HG03432 (cell line): Measurements from ENCODE around the gene RUNDC3A.
"Not testable (repeated sequence)": the region's sequence is repeated elsewhere in the genome, so short reads cannot be mapped to it uniquely, and the experiment has no call there.

ENCODE experiments used
- ATAC-seq: cut with Tn5 transposase; IDR thresholded peaks from one replicate; pipeline ENCODE4 v1.9.1; 2021; ENCODE audit warnings: mild to moderate bottlenecking, moderate library complexity; ENCODE audit not compliant: unreplicated experiment

Gene RUNDC3A

DNA sequence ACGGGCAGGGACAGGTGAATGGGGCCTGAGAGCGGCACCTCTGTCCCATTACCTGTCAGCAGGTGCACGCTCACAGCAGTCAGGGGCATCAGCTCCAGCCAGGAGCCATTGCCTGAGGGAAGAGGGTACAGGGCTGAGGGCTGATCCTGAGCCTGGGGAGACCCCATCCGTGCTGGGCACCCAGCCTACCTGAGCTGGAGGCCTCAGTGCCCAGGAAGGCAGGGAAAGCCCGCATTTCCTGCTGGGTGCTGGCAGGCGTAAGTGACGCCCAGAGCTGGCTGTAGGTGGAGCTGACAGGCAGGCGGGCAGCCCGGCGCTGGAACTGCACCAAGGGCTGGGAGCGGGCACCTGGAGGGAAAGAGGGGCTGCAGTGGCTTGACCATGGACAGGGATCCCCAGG is 47.8 kb downstream of the RUNDC3A start:
- ATAC-seq: no peak

DNA sequence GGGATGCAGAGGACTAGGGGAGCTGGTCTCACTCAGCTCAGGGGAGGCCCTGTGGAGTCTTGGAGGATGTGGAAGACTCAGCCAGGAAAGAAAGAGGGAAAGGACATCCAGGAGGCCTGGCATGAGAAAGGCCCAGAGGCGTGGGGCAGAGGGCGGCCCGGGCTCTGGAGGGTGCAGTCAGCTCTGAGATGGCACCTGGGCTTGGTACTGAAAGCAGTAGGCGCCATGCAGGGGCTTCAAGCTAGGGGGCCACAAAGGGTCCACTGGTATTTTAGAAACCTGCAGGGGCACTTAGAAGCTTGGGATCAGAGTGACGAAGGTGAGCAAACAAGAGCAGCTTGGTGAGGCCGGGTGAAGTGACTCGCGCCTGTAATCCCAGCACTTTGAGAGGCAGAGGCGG is 49.7 kb downstream of the RUNDC3A start:
- ATAC-seq: no peak

DNA sequence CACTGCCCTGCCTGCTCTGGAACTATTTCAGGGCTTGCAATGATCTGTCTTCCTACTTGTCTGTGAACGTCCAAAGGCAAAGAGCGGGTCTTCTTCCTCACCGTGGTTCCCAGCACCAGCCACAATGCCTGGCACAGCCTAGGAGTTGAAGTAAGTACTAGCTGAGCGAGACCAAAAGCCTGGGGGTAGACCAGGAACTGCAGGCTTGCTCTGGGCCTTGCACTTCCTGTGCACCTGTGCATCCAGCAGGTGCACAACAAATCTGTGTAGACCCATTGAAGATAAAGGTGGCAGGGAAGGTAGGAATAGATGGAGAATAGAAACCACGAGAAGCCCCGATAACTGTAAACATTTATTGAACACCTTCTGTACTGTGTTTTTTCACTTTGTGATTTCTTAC is 50.6 kb downstream of the RUNDC3A start:
- no peak for ATAC-seq

DNA sequence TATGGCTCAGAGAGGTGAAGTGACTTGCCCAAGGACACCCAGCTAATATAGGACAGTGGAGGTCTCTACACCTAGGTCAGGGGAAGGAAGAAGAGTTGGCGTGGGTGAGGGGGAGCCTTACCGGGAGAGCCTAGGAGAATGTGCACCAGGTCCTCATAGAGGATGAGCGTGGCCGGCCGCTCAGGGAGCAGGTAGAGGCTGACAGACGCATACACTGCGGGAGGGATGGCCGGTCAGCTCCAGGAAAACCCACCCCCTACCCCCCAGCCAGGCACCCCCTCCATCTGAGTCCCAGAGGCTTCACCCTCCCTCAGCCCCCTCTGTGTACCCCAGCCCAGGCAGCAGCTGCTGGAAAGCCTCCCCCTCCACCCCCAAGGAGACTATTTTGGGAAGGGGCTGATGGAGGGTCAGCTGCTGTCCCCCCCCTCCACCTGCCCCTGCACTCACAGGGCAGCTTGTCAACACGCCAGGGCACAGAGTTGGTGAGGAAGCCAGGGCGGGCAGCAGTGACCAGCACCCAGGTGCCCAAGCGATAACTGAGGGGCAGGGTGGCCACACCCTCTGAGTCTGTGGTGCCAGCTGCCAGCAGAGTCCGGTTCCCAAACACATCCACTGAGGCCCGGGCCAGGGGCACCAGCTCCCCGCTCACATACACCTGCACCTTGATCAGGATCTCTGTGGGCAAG is 51.2 kb downstream of the RUNDC3A start:
- no peak for ATAC-seq

DNA sequence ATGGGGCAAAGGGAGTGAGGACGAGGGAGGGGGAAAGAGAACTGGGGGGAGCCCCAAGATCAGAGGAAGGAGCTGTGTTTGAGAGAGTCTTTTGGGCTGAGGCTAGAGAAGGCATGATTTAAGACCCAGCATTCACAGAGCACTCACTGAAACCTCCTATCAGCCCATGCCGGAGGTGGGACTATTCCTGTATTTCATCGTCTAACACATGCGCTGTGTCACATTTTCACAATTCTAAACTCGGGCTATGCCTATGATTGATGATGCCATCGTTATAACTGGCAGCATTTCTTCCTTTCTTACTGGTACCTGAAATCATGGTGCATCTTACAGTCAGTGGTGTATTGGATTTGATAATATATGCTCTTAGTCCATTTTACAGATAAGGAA is 51.7 kb downstream of the RUNDC3A start:
- no peak for ATAC-seq

DNA sequence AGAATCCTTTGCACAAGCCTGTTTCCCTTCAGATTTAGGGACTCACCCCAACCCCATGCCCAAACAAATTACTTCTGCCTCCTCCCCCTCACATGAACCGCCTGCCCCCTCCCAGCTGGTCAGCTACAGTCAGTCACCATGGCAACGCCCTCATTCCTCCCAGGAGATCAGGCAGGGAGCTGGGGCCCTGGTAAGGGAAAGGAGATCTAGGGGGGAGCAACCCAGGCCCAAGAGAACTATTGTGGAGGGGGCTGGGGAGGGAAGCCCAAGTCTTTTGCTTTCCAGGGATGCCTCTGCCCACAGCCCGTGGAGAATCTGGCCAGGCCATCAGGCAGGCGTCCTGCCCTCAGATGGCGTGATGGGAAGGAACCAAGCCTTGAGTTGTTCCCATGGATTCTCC is 52.4 kb downstream of the RUNDC3A start:
- ATAC-seq: no peak

DNA sequence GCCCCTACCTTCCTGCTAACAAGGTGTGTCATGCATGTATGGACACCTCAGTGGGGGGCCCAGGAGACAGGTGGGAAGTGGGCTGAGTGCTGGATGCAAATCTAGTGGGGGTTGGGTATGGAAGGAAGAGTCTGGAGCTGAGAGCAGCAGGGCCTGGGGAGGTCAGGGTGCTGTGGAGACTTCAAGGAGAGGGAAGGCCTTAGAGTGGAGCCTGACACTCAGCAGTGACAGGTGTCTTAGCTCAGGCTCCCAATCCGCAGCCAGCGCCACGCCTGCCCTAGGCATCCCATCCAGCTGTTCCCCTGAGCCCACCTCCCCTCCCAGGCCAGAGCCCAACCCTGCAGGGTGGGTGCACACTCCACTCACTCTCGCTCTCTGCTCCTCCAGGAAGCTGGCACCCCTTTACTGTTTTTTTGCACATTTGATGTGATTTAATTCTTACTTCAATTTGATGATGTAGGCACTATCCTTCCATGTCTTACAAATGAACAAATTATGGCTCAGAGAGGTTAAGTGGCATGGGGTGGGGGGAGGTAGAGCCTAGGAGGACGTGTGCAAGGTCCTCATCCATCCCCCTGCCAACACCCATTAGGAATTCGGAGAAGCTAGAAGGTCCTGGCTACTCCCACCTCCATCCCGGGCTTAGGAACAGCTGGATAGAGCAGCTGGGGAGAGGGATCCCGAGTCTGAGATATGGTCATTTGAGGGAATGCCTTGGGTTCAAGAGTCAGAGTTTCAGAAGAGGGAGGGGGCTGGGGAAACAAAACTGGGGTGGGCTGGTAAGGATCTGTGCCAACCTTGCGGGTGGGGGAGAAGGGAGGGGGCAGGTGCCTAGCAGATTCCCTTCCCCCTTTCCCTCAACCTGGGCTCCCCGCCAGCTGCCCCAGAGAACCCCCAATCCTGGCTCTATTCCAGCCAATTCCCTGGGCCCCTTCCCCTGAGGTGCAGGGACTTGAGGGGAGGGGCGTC is 53.2 kb downstream of the RUNDC3A start:
- no peak for ATAC-seq

DNA sequence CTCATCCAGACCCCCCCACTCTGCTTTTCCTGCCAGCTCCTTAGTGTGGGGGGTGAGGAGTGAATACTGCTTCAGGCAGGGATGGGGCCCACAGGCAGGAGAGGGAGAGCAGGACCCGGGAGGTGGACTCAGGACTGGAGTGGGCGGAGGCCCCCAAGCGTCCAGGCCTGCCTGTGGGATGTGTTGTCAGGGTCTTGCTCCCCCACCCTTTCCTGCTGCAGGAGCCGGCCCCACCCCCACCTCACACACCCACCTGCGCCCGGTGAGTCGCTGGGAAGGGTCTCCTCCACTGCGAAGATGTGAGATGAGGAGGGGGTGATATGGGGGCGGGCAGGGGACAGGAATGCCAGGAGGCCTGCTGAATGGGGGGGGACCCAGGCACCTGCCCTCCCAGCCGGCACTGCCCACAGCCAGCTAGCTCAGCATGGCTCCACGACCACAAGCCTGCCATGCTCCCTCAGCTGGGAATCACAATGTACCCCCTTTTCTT is 54.1 kb downstream of the RUNDC3A start:
- no peak for ATAC-seq

DNA sequence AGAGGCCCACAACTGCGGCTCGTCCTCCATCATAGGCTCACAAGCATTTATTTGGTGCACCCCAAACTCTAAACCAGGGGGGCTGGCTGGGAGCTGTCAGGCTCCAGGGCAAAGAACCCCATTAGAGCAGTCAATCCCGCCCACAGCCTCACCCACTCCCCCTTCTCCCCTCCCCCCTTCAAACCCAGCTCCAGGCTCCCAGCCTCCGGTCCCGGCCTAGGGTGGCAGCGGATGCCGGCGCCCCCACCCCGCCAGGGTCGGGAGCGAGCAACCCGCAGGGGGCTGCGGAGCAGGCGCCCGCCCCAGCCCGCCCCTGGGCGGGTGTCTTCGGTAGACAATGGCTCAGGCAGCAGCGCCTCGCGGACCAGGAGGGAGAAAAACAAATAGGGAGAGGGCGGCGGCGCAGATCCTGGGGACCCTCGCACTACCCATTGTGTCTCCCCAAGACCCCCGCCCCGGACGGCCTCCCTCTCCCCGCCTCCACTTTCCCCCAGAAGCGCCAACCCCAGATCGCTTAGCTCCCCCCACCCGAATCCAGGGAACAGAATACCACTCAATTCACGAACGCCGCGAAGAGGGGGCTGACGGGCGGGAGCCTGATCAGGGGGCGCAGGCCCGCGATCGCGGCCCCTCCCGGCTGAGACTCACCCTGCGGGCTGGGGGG is 54.7 kb downstream of the RUNDC3A start:
- ATAC-seq: no peak

DNA sequence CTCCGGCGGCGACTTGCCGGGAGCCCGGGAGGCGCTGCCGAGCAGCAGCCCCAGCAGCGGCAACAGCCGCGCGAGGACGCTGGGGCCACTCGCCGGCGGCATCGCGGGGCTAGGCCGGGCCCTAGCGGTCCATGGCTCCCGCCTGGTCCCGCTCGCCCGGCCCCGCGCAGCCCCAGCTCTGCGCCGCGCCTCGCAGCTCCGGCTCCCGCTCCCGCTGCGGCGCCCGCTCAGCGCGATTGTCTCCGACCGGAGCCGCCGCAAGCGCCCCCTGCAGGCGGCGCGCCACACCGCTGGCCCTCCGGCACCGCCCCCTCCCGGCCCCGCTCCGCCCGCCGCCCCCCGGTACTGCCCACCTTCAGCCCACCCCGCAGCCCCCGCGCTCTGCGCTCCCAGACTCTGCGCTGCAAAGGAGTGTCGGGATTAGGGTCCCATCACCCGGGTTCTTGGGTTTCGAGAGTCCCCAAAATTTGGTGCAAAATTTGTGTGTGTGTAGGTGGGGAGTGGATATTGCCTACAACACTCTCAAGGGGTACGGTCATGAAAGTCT is 55.3 kb downstream of the RUNDC3A start, which contains the start of gene FAM171A2:
Gene FAM171A2, minus strand, starts transcription at position 241 of the 547 bp plus-strand sequence. Its CDS starts 139 bp downstream, at position 102.
- peak; percentile 53 for ATAC-seq

DNA sequence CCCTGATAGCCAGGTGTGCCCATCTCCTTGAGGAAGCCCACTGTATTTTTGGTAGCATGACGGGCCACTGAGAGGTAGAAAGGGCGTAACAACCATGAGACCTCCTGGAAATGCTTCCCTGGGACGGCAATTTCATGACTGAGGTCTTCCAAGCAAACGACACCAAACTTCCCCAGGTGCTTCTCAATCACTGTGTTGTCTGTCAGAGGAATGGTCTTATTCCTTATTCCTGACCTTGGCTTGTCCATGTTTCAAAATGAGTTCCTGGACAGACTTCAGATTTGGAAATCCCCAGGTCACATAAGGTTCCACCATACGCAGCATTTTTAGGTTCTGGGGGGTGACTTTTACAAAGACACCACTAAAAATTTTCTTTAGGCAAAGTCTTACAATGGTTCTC is 56.6 kb downstream of the RUNDC3A start:
- ATAC-seq: not testable (repeated sequence)

DNA sequence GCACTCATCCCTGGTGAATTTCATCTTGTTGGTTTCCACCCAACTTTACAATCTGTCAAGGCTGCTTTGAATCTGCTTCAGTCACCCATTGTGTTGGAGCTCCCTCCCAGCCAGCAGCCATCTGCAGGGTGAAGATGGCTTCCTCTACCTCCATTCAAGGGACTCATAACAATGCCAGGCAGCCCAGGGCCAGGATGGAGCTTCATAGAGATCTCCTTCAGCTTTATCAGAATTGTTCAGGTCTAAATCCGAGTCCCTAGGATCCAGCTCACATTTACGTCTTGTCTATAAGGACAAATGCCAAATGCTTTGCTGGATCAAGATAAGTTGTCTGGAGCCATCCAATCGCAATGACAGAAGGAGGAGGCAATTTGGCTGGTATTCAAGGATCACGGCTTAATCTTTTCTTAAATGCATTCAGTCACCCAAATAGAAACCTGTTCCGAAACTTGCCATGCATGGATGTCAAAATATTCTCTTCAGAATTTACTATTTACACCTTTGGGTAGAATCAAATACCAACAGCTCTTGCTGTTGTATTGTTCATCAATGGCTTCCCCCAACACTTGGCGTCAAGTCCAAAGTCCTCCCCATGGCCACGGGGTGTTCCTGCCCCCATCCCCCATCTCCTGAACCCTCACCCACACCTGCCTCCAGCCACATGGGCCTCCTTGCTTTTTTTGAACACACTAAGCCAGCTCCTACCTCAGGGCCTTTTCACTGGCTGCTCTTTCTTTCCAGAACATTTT is 59.0 kb downstream of the RUNDC3A start:
- no peak for ATAC-seq
